ENCODE results near the gene GLI1.
"Not testable (repeated sequence)": the region's sequence is repeated elsewhere in the genome, so short reads cannot be mapped to it uniquely, and the experiment has no call there.

The GLI1 gene

DNA sequence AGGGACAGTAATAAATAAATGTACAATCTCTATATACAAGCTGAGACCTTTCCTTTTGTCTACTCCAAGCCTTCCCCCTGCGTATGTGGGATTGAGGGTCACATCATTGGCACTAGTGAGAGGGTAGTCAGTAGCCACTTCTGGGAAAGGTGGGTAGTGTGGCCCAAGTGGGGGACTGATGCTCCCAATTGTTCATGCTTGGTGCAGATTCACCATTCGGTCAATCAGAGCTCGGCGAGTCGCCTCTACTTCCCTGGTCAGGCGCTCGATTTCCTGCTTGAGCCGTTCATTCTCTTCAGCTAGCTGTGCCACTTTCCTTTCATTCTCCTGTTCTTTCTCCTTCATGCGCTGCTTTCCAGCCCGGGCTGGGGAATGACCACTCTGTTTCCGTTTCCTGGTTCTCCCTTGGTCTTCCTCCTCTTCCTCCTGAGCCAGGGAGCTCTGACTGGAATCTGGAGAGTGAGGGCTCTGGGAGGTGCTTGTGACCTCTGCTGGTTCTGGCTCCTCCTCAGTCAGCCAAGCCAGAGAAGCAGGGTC is 57.1 kb downstream of the GLI1 start:
- DNase-seq (ENCODE audit: insufficient read length, low spot score) (no peak), FAIRE-seq (no peak)

DNA sequence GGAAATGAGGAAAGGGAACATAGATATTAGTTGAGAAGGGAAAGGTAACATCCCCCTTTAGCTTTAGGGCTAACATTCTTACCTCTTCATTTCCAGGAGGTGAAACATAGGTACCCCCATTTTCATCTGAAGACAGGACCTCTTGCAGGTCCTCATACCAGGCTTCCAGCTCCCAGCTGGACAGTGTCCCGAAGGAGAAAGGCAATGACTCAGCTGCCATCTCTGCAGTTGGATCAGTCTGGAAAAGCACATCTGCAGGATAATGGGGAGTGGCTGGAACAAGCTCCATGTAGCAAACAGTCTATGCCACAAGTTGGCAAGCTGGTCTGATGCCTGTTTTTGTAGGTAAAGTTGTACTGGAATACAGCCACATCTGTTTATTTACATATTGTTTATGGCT is 57.6 kb downstream of the GLI1 start:
- no peak for DNase-seq (ENCODE audit: insufficient read length, low spot score)
- FAIRE-seq: no peak

DNA sequence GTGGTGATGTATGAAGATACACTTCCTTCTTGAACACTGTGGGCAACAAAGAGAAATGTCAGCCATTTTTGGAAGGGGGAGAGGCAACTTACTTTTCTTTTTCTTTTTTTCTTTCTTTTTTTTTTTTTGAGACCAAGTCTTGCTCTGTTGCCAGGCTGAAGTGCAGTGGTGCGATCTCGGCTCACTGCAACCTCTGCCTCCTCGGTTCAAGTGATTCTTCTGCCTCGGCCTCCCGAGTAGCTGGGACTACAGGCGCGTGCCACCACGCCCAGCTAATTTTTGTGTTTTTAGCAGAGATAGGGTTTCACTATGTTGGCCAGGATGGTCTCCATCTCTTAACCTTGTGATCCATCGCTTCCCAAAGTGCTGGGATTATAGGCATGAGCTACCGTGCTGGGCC is 58.1 kb downstream of the GLI1 start:
- DNase-seq (ENCODE audit: insufficient read length, low spot score); FAIRE-seq: not testable (repeated sequence)

DNA sequence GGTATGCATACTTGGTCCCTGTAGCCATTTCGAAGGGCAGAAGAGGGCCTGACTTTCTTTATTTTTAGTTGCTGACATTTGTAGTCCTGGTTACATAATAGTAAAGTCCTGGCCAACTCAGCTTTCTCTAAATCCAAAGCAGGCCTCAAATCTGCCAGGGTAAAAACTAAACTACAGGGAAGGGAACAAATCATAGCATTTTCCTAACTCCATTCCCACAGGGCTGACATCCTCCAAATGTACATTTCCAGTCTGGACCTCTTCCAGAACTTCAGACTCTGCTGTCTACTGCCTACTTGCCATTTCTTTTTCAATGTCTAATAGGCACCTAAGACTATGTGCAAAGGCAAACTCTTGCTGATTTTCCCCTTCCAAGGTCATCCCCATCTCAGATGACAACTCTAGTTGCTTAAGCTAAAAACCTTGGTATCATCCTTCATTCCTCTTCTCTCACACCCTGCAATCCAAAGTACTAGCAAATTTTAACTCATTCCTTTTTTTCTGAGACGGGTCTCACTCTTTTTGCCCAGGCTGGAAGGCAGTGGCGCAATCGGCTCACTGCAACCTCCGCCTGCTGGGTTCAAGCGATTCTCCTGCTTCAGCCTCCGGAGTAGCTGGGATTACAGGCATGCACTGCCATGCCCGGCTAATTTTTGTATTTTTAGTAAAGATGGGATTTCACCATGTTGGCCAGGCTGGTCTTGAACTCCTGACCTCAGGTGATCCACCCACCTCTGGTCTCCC is 58.8 kb downstream of the GLI1 start:
- FAIRE-seq: no peak
- DNase-seq (ENCODE audit: insufficient read length, low spot score): no peak

DNA sequence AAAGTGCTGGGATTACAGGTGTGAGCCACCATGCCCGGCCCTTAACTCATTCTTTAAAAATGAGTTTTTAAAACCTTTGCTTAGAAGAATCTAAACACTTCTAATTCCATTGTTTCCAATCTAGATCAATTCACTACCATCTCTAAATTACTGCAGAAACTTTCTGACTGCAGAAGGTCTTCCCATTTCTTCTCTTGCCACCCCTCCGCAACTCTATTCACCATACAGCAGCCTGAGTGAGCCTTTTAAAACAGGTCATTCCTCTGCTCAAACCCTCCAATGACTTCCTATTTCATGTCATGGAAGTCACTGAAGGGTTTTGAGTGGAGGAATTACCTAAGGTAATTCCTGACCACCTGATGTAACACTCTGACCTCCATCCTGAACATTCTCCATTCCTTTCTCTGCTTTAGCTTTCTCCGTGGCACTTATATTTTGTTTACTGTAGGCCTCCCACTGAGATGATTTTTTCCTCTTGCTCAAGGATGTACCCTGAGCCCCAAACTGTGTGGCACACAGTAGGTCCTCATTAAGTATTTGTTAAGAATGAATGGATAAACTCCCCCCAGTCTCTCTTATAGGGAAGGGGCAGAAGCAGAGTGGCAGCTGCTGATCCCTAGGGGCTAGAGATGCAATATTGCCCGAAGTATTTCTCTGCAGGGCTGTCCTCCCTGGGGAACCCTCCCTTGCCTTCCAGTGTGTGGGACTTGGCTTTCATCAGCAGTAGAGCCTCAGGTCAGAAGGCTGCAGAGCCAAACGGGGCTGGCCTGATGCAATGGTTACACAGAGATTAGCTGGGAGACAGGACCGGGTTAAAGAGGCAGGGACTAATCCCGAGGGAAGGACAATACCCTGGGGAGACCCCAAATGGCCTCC is 59.6 kb downstream of the GLI1 start:
- DNase-seq (ENCODE audit: insufficient read length, low spot score) (no peak), FAIRE-seq (no peak)

DNA sequence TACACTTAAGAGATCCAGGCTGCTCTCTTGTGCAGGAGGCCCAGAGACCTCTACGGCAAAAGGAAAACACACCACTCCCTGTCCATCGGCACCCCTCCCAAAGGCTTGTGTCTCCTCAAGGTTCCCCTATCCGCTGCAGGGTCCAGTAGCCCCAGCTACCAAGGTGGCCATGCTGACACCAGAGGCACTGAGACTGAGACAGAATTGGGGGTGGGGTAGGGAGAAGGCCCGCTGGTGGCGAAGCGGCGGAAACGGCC is 60.1 kb downstream of the GLI1 start:
- no peak for DNase-seq (ENCODE audit: insufficient read length, low spot score)
- no peak for FAIRE-seq

DNA sequence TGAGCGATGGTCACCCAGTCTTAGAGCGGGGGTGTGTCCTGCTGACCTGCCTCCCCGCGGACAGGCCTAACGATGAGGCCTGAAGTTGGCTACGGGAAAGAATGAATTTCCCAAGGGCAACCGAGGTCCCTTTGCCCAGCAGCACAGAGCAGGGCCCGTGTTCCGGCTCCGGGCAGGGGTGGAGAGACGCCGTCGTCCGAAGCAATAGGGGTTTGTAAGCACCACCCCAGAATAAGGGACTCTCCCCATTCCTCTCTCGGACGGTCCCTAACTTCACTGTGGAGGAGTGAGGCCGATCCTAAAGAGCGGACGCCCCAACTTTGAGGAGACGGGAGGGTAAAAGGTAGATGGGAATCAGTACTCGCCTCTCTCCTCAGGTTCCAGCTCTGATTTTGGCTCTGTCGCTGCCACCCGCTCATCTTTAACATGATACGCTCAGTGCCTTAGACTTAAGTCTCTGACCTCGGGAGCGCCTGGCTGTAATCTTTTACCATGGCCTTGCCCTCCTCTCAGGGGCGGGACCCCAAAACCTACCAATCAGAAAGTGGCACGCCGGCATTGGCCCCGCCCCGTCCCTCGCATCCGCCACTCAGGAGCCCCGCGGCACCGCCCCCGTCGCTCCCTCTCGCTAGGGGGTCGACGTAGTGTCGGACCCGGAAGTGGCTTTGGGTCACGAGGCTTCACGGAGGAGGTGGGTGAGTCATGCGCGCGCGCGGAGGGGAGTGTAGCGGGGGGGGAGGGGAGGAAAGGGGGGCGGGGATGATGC is 60.7 kb downstream of the GLI1 start, which contains the start of gene DDIT3:
DDIT3 (minus strand) TSS at position 462 of the 766 bp plus-strand sequence. CDS start 3,108 bp downstream, outside the sequence.
- peak; percentile 92 for DNase-seq (ENCODE audit: insufficient read length, low spot score)
- no peak for FAIRE-seq

DNA sequence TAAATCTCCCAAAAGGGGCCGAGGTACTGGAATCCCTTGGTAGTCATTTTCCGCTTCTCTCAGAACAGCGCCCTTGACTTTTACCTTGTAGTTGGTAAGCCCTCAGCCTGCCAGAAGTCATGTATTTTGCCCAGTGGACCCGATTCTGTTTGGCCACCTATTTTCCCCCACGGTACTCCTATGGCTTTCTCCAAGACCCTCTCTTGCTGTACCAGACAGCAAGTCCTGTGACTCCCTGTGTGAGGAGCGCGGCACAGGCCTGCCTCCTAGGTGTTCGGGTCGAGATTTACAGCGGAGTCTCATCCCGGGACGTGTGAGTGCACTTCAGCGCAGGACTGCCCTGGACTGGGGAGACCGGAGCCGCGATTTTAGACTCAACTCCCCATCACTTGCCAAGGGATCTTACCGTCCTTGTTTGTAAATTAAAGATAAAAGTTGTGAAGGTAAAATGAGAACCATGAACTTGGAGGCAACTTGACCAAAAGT is 62.0 kb downstream of the GLI1 start:
- no peak for FAIRE-seq

More for the DNA sequence above, 62.0 kb downstream of the GLI1 start:
- no peak for DNase-seq (ENCODE audit: insufficient read length, low spot score)

Data from HTR-8/SVneo (cell line).